CD4-positive, alpha-beta T cell treated with Interleukin-1 beta for 1 hour (primary cell): Measurements from ENCODE around the gene MEGF11.

ENCODE experiments used
- DNase-seq, 2 donors: peaks; one replicate each; pipeline ENCODE4 v3.0.0-alpha.2; 2020 to 2022

MEGF11 gene

GRCh38 chr15:66214246-66214645 is 39.3 kb downstream of the MEGF11 start:
- DNase-seq: no peak

GRCh38 chr15:66212563-66212921 is 41.0 kb downstream of the MEGF11 start:
- no peak for DNase-seq

DNA sequence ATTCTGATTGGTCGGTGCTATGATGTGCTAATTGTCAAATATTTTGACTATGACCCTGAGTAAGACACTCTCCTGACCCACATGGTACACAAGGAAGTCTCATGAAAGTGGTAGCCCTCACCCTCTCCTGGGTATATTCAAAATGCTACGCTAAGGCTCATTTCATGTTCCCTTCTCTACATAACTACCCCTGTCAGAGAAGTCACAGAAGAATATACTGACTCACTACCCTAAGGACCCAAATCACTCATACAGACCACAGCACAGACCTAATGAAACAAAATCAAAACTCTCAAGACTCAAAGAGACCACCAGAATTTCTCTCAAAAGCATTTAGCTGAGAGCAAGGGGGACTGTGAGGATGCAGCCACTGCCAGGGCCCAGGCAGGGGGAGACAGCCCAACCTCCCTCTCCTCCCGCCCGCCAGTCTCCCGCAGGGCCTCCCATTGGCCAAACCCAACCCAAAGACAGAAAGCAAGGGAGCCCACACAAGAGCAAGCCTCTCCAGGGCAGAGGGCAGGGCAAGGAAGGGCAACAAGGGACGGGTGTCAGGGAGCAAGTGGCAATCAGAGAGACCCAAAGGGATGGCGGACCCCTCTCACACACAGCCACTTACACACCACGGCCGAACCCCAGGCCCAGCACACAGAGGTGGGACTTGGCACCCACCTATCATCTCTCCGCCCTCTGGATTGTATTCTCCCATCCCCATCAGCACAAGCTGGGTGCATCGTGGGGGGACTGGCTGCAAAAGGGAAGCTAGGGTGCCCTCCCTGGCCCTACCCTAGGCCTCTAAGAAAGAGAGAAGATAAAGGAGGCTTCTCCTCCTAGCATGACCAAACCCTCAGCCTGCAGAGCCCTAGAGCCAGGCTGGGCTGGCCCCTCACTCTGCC is 41.6 kb downstream of the MEGF11 start:
- DNase-seq: no peak

DNA sequence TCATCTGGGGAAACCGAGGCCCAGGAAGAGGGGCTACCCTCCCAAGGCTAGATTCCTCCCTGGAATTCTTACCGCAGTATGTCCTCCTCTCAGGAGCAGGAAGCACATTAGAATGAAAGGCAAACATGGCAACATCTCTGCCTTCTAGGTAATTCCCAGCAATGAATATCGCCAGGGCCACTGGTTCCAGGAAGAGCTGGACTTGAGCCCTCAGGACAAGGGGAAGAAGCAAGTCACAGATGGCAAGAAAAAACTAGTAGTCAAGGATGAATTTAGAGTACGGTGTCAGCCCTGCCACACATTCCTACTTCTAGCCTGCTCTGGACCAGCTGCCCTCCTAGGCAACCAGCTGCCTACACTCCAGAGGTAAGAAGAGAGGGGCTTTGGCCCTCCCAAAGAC is 42.9 kb downstream of the MEGF11 start:
- no peak for DNase-seq

DNA sequence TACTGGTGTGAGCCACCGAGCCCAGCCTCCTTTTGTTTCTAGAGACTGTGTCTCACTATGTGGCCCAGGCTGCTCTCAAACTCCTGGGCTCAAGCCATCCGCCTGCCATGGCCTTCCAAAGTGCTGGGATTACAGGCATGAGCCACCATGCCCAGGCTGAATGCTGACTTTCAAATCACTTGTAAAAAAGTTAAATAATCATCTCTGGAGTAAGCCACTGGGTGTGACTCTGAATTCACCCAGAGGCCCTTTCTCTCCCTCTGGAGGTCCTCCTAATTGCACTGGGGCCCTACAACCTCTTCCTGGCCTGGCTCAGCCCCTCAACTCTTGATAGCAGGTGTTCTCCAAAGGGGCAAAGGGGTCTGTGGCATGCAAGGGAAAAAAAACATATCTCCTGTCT is 54.8 kb downstream of the MEGF11 start:
- DNase-seq: no peak

- no peak for DNase-seq
These were observed 56.9 kb downstream of the MEGF11 start for GRCh38 chr15:66196602-66197001.

DNA sequence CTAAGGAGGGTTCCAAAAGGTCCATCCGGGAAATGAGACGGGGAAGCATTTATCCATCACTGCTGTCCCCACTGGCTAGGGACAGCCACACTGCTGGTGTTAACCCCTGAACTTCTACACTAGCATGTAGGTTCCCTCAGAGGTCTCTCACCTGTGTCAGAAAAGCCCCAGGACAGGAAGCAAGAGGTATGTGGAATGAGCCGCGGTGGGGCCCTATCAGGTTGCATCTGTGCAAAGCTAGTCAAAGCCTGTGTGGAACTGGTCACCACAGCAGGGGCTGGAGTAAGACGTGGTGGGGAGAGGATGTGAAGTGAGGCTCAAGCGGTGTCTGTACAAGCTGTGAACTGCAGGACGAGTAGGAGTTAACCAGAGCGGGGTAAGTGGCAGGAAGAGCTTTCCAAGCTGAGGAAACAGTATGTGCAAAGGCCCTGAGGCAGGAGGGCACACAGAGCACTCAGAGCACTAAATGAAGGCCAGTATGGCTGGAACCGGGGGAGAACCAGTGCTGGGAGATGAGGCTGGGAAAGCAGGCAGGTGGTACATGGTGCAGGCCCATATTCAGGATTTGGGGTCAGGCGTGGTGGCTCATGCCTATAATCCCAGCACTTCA is 57.8 kb downstream of the MEGF11 start:
- DNase-seq: no peak

DNA sequence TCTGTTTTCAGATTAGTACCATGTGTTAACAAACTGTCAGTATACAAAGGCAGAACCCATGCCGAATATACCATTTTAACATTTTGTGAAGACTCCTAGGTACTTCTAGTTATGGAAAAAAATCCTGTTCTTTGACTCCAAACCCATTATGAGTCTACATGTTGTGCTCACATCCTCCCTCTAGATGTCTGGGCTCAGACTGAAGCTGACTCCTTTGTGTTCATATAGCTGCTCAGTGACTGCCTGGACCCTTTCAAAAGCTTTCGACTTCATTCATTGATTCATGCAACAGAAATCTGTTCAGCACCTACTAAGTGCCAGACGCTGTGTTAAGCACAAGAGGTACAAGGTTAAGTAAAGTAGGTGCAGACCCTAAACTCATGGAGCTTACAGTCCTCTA is 60.5 kb downstream of the MEGF11 start:
- no peak for DNase-seq

DNA sequence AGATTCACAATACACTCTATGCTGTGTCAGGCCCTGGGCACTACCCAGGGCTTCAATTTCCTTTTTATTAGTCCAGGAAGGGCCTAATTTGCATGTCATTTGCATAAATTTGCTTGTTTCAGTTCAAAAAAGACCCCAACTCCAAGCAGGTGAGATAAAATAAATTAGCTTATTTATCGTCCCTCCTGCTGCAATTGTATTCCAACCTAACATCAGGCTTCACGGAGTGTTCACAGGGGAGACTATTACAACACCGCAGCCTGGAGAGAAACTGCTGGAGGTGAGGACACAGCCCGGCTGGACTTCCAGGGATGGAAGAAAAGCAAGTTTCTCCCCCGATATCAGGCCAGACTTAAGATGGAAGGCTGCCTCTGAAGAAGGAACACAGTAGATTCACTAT is 62.8 kb downstream of the MEGF11 start:
- DNase-seq: no peak

DNA sequence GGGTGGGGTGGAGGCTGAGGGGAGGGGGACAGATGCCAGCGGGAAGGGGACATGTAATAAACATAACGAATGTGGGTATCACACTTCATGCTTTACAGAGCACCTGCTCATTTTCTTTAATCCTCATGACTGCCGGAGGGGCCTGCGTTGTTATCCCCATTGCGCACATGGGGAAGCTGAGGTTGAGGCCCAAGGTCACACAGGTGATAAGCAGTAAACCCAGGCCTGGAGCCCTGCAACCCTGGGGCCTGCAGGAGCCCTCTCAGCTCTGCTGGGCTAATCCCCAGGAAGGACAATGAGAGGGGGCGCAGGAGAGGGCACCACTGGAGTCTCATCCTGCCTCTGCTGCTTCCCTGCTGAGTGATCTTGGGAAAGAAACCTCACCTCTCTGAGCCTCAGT is 64.3 kb downstream of the MEGF11 start:
- no peak for DNase-seq

DNA sequence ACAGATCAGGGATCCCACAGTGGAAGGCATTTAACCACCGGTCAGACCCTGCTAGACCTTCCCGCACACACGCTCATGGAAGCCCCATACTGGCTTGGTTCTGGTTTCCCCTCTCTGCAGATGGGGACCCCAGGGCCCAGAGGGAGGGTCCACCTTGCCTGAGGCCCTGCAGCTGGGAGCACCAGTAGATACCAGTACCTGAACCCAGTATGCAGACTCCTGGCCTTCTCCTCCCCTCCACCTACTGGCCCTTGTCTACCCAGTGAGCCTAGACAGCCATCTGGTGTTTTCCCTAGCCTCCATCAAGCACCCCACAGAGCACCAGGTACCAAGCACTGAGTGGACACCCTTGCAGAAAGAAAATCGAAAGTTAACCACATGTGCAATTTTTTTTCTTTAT is 65.1 kb downstream of the MEGF11 start:
- no peak for DNase-seq

DNA sequence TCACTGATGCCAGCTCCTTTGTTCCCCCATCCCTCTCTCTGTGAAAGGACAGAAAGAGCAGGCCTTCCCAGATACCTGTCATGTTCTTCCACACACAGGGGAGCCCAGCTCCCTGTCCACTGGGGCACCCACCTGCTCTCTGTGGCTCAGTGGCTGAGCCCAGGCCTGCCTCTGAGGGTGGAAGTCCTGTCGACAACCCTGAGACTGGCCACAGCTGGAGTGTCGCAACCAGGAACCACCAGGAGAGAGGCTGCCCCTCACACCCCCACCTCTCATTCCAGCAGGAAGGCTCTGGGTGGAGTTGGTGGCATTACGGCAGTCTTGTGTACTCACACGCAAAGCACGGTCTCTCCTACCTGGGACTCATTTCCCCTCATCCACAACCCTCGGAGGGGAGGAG is 66.3 kb downstream of the MEGF11 start:
- no peak for DNase-seq

GRCh38 chr15:66186049-66186825 is 67.3 kb downstream of the MEGF11 start:
- DNase-seq: no peak

- DNase-seq: no peak
These were observed 68.4 kb downstream of the MEGF11 start for GRCh38 chr15:66184936-66185790.

DNA sequence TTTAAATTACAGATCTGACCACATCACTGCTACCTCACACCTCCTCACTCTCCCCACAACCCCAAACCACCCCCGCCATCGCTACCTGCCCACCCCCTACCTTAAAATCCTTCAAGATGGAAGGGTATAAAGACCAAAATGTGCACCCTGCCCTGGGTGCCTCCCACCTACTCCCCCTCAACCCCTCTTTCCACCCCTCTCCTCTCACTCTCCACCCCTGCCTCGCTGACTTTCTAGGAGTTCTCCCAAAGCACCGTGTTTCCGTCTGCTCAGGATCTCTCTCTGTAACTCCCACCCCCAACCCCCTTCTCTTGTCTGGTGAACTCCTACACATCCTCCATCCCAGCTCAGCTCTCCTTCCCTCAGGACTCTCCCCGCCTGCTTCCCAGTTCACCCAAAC is 69.1 kb downstream of the MEGF11 start:
- DNase-seq: no peak

DNA sequence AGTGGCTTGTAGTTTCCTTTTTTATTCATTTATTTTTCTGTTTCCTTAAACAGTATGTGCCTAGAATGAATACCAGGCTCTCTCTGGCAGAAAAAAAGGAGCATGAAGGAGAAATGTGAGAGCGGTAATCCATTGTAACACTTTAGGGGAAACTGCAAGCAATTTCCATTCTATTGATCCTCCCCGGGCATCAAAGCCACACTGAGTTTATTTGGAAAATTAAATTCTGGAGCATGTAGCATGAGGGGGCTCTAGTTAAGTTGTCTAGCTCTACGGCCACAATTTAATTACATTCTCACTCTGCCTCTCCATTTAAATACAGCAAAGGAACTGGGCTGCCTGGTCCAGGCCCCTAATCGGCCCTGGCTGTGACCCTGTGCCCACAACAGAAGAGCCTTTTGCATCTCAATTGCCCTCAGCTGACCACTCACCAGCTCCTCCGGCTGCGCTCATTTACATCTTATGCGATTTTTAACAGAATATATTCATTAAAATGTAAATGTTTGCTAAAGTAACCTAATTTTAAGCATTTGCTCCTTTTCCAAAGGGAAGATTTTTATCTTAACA is 72.9 kb downstream of the MEGF11 start:
- no peak for DNase-seq

- no peak for DNase-seq
These were observed 75.0 kb downstream of the MEGF11 start for GRCh38 chr15:66178531-66178910.

DNA sequence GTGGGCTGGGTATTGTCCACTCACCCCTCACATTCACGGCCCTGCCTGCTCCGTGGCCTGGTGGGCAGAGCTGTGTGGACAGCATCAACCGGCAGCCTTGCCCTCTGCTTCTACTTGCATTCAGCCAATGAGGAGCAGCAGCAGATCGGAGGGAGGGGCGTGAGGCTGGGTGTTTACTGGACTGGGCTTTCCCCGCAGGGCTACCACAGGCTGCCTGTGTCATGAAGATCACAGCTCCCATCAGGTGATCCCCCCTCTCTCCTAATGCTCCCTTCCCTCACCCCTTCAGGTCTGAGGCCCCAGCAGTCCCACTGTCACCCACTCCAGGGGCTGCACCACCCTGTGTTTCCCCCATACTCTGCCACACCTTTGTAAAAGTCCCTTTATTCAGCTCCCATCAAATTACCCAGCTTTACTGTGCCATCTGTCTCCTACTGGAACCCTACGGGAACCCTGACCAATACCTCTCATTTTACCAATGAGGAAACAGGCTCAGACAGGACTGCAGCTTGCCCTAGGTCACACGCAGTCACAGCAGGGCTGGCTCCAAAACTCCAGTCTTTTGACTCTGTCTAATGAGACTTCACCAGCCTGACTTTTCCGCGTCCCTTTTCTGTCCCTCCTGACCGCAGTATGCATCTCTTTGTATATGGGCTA is 81.1 kb downstream of the MEGF11 start:
- DNase-seq: no peak

- DNase-seq: no peak
These were observed 81.7 kb downstream of the MEGF11 start for GRCh38 chr15:66171841-66172240.

GRCh38 chr15:66170716-66171115 is 82.8 kb downstream of the MEGF11 start:
- no peak for DNase-seq

DNA sequence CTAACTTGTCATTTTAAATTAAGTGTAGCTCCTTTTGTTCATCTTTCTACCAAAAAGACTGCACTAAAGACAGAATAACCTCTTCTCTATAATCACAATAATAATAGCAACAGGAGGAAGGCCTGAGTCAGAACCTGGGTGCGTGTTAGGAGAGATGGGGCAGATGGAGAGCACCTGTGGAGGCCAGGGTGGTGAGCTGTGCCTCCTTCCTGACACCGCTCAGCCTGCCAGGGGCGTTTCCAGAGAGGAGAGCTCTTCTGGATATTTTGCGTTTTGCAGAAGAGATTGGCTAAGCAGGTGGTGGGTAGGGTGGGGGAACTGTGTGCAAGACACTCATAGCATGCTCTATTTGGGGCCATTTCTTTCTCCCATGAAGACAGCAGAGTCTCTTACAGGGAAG is 83.5 kb downstream of the MEGF11 start:
- DNase-seq: no peak

DNA sequence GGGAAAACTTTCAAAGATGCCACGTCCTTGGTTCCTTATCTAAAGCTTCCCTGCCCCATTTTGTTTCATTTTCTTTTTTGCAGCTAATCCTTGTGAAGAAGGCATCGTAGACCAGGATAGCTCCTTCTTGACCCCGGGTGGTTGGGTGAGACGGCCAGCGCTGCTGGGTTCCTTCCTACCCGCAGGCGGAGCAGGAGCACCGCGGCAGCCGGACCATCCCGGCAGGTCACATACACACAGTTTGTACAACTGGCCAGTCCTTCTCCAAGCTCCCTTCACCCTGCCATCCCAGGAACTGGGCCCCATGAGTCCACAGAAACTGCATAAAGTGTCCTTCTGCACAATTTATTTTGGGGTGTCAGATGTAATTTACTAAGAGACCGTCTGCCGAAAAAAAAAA is 83.9 kb downstream of the MEGF11 start:
- DNase-seq: no peak
